Epithelial cell of esophagus (primary cell): ENCODE data around the gene FAM124B.

Source experiments
- DNase-seq: peaks from one replicate; pipeline ENCODE4 v3.0.0; 2010; ENCODE audit warnings: low read depth
- H3K4me3 ChIP-seq: 2 replicates; pipeline ENCODE4 v1.5.1; 2011; ENCODE audit warnings: mild to moderate bottlenecking, low read length, control low read depth
- CTCF ChIP-seq: IDR thresholded peaks from 2 replicates; pipeline ENCODE4 v1.5.1; 2011; ENCODE audit warnings: low read depth, mild to moderate bottlenecking, low read length, control low read depth, inconsistent platforms; ENCODE audit not compliant: insufficient read depth; ENCODE audit errors: missing control alignments

Gene FAM124B

GRCh38 chr2:224440988-224441387 lies 39.1 kb upstream of the FAM124B start:
- TF ChIP-seq CTCF = no peak
- H3K4me3 ChIP-seq = no peak overlapping the region
- peak; percentile 70 for DNase-seq

- peak; percentile 20 for DNase-seq
- TF ChIP-seq CTCF = no peak
- no peak overlapping the region for H3K4me3 ChIP-seq
Measured at GRCh38 chr2:224438726-224439125, 36.8 kb upstream of the FAM124B start.

GRCh38 chr2:224436634-224437033 lies 34.7 kb upstream of the FAM124B start:
- no peak overlapping the region for H3K4me3 ChIP-seq
- DNase-seq = peak; percentile 84
- TF ChIP-seq CTCF = no peak

- no peak for DNase-seq
- no peak overlapping the region for H3K4me3 ChIP-seq
Measured at GRCh38 chr2:224434618-224435017, 32.7 kb upstream of the FAM124B start.

GRCh38 chr2:224433442-224433841 lies 31.5 kb upstream of the FAM124B start:
- TF ChIP-seq CTCF = no peak
- H3K4me3 ChIP-seq = no peak overlapping the region
- no peak for DNase-seq

More at GRCh38 chr2:224434618-224435017, 32.7 kb upstream of the FAM124B start:
- no peak for TF ChIP-seq CTCF

GRCh38 chr2:224432003-224432579 lies 30.2 kb upstream of the FAM124B start:
- H3K4me3 ChIP-seq = no peak overlapping the region
- DNase-seq = peak; percentile 52
- no peak for TF ChIP-seq CTCF

- no peak for TF ChIP-seq CTCF
- DNase-seq = no peak
- no peak overlapping the region for H3K4me3 ChIP-seq
Measured at GRCh38 chr2:224429441-224429810, 27.5 kb upstream of the FAM124B start.
